ENCODE measurements around the gene ARMS2. TPM values are rescaled to one million over a fixed set of nuclear protein-coding genes. Genes with fewer than 3 reads are reported as not detected.

Gene ARMS2
- total RNA-seq, 2 experiments from 2014 or later, result not detected

DNA sequence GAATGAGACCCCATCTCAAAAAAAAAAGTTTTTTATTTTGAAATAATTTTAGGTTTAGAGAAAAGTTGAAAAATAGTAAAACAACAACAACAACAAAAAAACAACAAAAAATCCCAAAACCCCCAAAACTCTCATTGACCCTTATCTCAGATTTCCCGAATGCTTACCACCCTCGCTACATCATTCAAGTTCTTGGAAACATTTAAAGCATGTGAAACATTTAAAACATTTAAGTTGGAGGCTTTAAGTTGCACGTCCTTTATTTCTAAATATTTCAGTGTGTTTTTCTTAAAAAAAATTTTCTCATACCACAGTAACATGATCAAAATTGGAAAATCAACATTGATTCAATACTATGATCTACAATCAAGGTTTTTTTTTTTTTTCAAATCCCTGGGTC lies 382 bp upstream of the ARMS2 start:
- Mint-ChIP-seq H3K4me3 (no peak overlapping the region), H3K9me3 (no peaks in the 10 kb centered on the region), H3K27me3 (peaks cover 55% of the 10 kb centered on the region), H3K4me1 (ENCODE audit: low read depth) (no peaks in the 10 kb centered on the region), H3K36me3 (ENCODE audit: low read depth) (no peaks in the 10 kb centered on the region), H3K27ac (no peak overlapping the region)
- Histone ChIP-seq H3K4me3 (ENCODE audit: low read length) (no peak overlapping the region), H3K9me3 (ENCODE audit: control insufficient read depth in 1 of 2, insufficient read depth in 1 of 2, low read length in 2 of 2) (no peaks in the 10 kb centered on the region), H3K27ac (ENCODE audit: low read depth in 1 of 2, low read length in 2 of 2) (no peak overlapping the region), H3K27me3 (ENCODE audit: control insufficient read depth in 1 of 2, insufficient read depth in 2 of 2, low read length in 2 of 2) (peaks cover 23 to 34% of the 10 kb centered on the region in 2 experiments), H3K4me1 (ENCODE audit: insufficient read depth, low read length) (no peaks in the 10 kb centered on the region), H3K36me3 (ENCODE audit: insufficient read depth, low read length) (no peaks in the 10 kb centered on the region)
- POLR2A ChIA-PET, result no interaction called here
- ATAC-seq (ENCODE audit: poor library complexity), result no peak
- DNase-seq, result no peak
- TF ChIP-seq, protein P1, sequence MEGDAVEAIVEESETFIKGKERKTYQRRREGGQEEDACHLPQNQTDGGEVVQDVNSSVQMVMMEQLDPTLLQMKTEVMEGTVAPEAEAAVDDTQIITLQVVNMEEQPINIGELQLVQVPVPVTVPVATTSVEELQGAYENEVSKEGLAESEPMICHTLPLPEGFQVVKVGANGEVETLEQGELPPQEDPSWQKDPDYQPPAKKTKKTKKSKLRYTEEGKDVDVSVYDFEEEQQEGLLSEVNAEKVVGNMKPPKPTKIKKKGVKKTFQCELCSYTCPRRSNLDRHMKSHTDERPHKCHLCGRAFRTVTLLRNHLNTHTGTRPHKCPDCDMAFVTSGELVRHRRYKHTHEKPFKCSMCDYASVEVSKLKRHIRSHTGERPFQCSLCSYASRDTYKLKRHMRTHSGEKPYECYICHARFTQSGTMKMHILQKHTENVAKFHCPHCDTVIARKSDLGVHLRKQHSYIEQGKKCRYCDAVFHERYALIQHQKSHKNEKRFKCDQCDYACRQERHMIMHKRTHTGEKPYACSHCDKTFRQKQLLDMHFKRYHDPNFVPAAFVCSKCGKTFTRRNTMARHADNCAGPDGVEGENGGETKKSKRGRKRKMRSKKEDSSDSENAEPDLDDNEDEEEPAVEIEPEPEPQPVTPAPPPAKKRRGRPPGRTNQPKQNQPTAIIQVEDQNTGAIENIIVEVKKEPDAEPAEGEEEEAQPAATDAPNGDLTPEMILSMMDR (IDR thresholded peaks at IDR 0.05), result no peak
- CTCF ChIA-PET, result no interaction called here
- intact Hi-C loops (cut with DNase I, micrococcal nuclease), result no loop called here

DNA sequence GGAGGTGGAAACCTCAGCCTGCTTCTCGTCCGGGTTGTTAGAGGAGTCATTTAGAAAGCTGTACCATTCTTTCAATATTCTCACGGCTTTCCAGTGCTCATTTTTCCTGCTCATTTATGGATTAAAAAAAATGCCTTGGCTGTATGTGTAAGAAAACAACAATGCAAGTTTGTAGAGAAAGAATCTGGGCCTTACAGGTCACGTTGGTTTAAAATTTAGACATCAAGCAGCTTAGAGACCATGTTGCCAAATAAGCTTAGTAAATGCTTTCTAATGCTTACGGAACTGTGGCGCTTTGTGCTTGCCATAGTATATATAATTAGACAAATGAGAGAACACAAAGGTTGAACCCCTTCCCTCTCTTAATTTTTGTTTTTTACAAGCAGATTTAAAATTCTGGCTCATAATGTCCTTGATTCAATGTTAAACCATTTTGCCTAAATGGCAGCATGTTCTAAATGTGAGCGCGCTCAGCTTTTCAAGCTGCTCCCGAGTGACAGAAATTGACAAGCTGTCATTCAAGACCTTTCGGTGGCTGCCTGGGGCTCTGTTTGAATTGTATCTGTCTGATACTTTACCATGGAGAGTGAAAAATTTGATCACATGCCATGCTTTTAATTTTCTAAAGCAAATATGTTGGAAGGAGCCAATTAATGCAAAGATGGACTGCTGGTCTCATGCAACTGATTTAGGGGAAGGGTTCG lies 1.1 kb downstream of the ARMS2 start:
- intact Hi-C loops (cut with DNase I, micrococcal nuclease), result no loop called here
- H3K27me3 Mint-ChIP-seq, result peaks cover 61% of the 10 kb centered on the region

DNA sequence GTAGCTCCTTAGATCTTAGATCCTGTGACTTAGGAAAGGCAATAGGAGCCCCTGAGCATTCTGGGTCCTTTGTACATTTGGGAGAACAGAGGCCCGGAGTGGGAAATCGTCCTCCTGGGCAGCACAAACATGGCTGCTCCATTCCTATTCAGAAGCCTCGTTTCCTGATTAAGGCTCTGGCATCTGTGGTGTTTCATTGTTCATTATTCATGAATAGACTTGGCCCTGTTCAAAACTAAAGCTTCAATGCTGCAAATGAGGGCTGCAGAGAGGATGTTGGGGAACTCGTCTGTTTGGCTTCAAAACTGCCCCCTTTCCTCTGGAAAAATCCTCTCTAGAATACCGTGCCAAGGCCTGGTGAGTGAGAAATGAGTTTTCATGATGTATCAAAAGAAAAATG lies 3.5 kb downstream of the ARMS2 start:
- CTCF ChIA-PET, result no interaction called here
- Histone ChIP-seq H3K4me3 (ENCODE audit: low read length) (no peak overlapping the region), H3K27ac (ENCODE audit: low read depth in 1 of 2, low read length in 2 of 2) (no peak overlapping the region), H3K27me3 (ENCODE audit: control insufficient read depth in 1 of 2, insufficient read depth in 2 of 2, low read length in 2 of 2) (peaks cover 48 to 59% of the 10 kb centered on the region in 2 experiments), H3K4me1 (ENCODE audit: insufficient read depth, low read length) (peaks cover 25% of the 10 kb centered on the region), H3K9me3 (ENCODE audit: control insufficient read depth in 1 of 2, insufficient read depth in 1 of 2, low read length in 2 of 2) (no peaks in the 10 kb centered on the region), H3K36me3 (ENCODE audit: insufficient read depth, low read length) (no peaks in the 10 kb centered on the region)
- POLR2A ChIA-PET, result no interaction called here
- Mint-ChIP-seq H3K27me3 (peaks cover 57% of the 10 kb centered on the region), H3K36me3 (ENCODE audit: low read depth) (no peaks in the 10 kb centered on the region), H3K27ac (no peak overlapping the region), H3K4me1 (ENCODE audit: low read depth) (peaks cover 12% of the 10 kb centered on the region), H3K4me3 (peak overlapping the region; percentile 20), H3K9me3 (no peaks in the 10 kb centered on the region)
- intact Hi-C loops (cut with DNase I, micrococcal nuclease), result no loop called here
- ATAC-seq (ENCODE audit: poor library complexity) (no peak), DNase-seq (no peak)
- TF ChIP-seq, protein P1 (IDR thresholded peaks at IDR 0.05), result no peak

More for the DNA sequence above, 1.1 kb downstream of the ARMS2 start:
- ChIA-PET CTCF (no interaction called here), POLR2A (no interaction called here)
- no peak overlapping the region for H3K27ac ChIP-seq (ENCODE audit: low read depth in 1 of 2, low read length in 2 of 2)
- H3K4me3 ChIP-seq (ENCODE audit: low read length), result no peak overlapping the region
- H3K36me3 ChIP-seq (ENCODE audit: insufficient read depth, low read length), result no peaks in the 10 kb centered on the region
- ATAC-seq (ENCODE audit: poor library complexity) (no peak), DNase-seq (no peak)
- no peak overlapping the region for H3K27ac Mint-ChIP-seq
- H3K4me1 Mint-ChIP-seq (ENCODE audit: low read depth), result peaks cover 2% of the 10 kb centered on the region
- peaks cover 8% of the 10 kb centered on the region for H3K4me1 ChIP-seq (ENCODE audit: insufficient read depth, low read length)
- TF ChIP-seq, protein P1 (IDR thresholded peaks at IDR 0.05), result no peak
- H3K9me3 Mint-ChIP-seq, result no peaks in the 10 kb centered on the region
- no peak overlapping the region for H3K4me3 Mint-ChIP-seq
- H3K27me3 ChIP-seq (ENCODE audit: control insufficient read depth in 1 of 2, insufficient read depth in 2 of 2, low read length in 2 of 2), result peaks cover 37 to 46% of the 10 kb centered on the region in 2 experiments
- H3K36me3 Mint-ChIP-seq (ENCODE audit: low read depth), result no peaks in the 10 kb centered on the region
- no peaks in the 10 kb centered on the region for H3K9me3 ChIP-seq (ENCODE audit: control insufficient read depth in 1 of 2, insufficient read depth in 1 of 2, low read length in 2 of 2)

Measured in CD4-positive, alpha-beta T cell (primary cell).